ENCODE results near the gene OGDH. TPM values are rescaled to one million over a fixed set of nuclear protein-coding genes. Genes with fewer than 3 reads are reported as not detected.

The OGDH gene
- total RNA-seq, 1 experiment from 2014 or later = 69.1 TPM

- no peak for DNase-seq (ENCODE audit: low read depth, low spot score)
- no peak overlapping the region for H3K4me3 ChIP-seq (replicated peaks in 1 of 2; ENCODE audit: low read depth in 1 of 2, low read length in 2 of 2)
- H3K27me3 ChIP-seq (ENCODE audit: insufficient read depth, low read length) = no peaks in the 10 kb centered on the region
- TF ChIP-seq ZFX (IDR thresholded peaks at IDR 0.05) (no peak), SP1 (IDR thresholded peaks at IDR 0.05; ENCODE audit: low read depth) (no peak), POLR2AphosphoS5 (IDR thresholded peaks at IDR 0.05; ENCODE audit: low read depth, low read length) (no peak), POLR2A (IDR thresholded peaks at IDR 0.05; ENCODE audit: borderline replicate concordance, extremely low read depth, insufficient read depth, insufficient read length) (no peak), RAD21 (IDR thresholded peaks at IDR 0.05; ENCODE audit: low read depth) (no peak), TCF7L2 (IDR thresholded peaks at IDR 0.05; ENCODE audit: borderline replicate concordance, extremely low read depth, insufficient read depth, insufficient read length) (no peak), EZH2phosphoT487 (IDR thresholded peaks at IDR 0.05; ENCODE audit: borderline replicate concordance) (no peak), ATF3 (IDR thresholded peaks at IDR 0.05) (no peak), SRF (IDR thresholded peaks at IDR 0.05; ENCODE audit: low read depth) (no peak), ZBTB33 (IDR thresholded peaks at IDR 0.05; ENCODE audit: extremely low read depth, insufficient replicate concordance, low read length) (no peak), ELF1 (IDR thresholded peaks at IDR 0.05; ENCODE audit: borderline replicate concordance, low read depth) (no peak), ZNF274 (IDR thresholded peaks at IDR 0.05; ENCODE audit: low read depth, low read length) (no peak), SIN3A (IDR thresholded peaks at IDR 0.05; ENCODE audit: low read depth) (no peak), EGR1 (IDR thresholded peaks at IDR 0.05; ENCODE audit: low read depth) (no peak), YY1 (IDR thresholded peaks at IDR 0.05; ENCODE audit: extremely low read depth, insufficient replicate concordance, low read depth, low read length) (no peak), JUND (IDR thresholded peaks at IDR 0.05) (no peak), CBX3 (IDR thresholded peaks at IDR 0.05; ENCODE audit: low read depth) (no peak), REST (IDR thresholded peaks at IDR 0.05; ENCODE audit: low read depth) (no peak)
- ChIA-PET CTCF (no interaction called here), RAD21 (ENCODE audit: low non-redundant PET in 1 of 2, low total read pairs in 2 of 2, uncharacterized antibody in 2 of 2, unreplicated experiment in 2 of 2) (no interaction called here), POLR2A (no interaction called here)
- H3K9ac ChIP-seq (ENCODE audit: low read length) = peak overlapping the region; percentile 1; the same call in 1 of the 2 replicates
- peak overlapping the region; percentile 18 for H3K27ac ChIP-seq (ENCODE audit: low read depth, low read length)
- H3K9me3 ChIP-seq (ENCODE audit: control insufficient read depth in 1 of 2, insufficient read depth in 1 of 2, low read depth in 1 of 2, low read length in 2 of 2) = no peaks in the 10 kb centered on the region
- peaks cover 28 to 32% of the 10 kb centered on the region in 2 experiments; a peak in 3 of 4 replicates for H3K36me3 ChIP-seq (ENCODE audit: control insufficient read depth in 1 of 2, insufficient read depth in 2 of 2, low read length in 2 of 2)
- peaks cover 7% of the 10 kb centered on the region; the same call in 1 of the 2 replicates for H4K20me1 ChIP-seq (ENCODE audit: insufficient read depth)
- H3K4me1 ChIP-seq (ENCODE audit: control insufficient read depth in 1 of 2, insufficient read depth in 2 of 2, low read length in 2 of 2) = peaks cover 11 to 26% of the 10 kb centered on the region in 2 experiments
- no peaks in the 10 kb centered on the region for H3K9me2 ChIP-seq (ENCODE audit: insufficient read depth)
- no peak overlapping the region for H2AFZ ChIP-seq (ENCODE audit: low read depth, low read length, poor library complexity, severe bottlenecking)
- H3K79me2 ChIP-seq (ENCODE audit: insufficient read depth, low read length) = peaks cover 14% of the 10 kb centered on the region
- intact Hi-C loops (cut with micrococcal nuclease) = no loop called here
- ATAC-seq = peak; percentile 30
- BruUV-seq (replicated peaks) = TSS peak; percentile 9
- peak overlapping the region; percentile 66 for H3K4me2 ChIP-seq (ENCODE audit: low read length)
Measured at GRCh38 chr7:44563171-44563679, 43.2 kb upstream of the OGDH start.

Data from HCT116 (cell line).